Measurements from ENCODE around the gene SSB. TPM values are rescaled to one million over a fixed set of nuclear protein-coding genes. Genes with fewer than 3 reads are reported as not detected.
"Not testable (repeated sequence)": the region's sequence is repeated elsewhere in the genome, so short reads cannot be mapped to it uniquely, and the experiment has no call there.

SSB gene
- total RNA-seq, 1 donor from 2014 or later = 123 TPM

- Mint-ChIP-seq H3K27me3 (ENCODE audit: low read depth) (no peaks in the 10 kb centered on the region), H3K4me3 (no peak overlapping the region), H3K27ac (no peak overlapping the region), H3K9me3 (peaks cover 35% of the 10 kb centered on the region), H3K36me3 (peaks cover 37% of the 10 kb centered on the region), H3K4me1 (peaks cover 3% of the 10 kb centered on the region)
- no peak for DNase-seq (ENCODE audit: low spot score in 2 of 2, unreplicated experiment in 2 of 2)
- TF ChIP-seq CTCF (IDR thresholded peaks at IDR 0.05; ENCODE audit: unreplicated experiment) = no peak
Measured at GRCh38 chr2:169757778-169758177, 40.9 kb upstream of the SSB start.

GRCh38 chr2:169759987-169760386 lies 38.7 kb upstream of the SSB start:
- no peak for TF ChIP-seq CTCF (IDR thresholded peaks at IDR 0.05; ENCODE audit: unreplicated experiment)
- H3K4me3 Mint-ChIP-seq = no peak overlapping the region
- DNase-seq (ENCODE audit: low spot score in 2 of 2, unreplicated experiment in 2 of 2) = no peak
- H3K27me3 Mint-ChIP-seq (ENCODE audit: low read depth) = no peaks in the 10 kb centered on the region
- H3K4me1 Mint-ChIP-seq = peaks cover 3% of the 10 kb centered on the region
- H3K27ac Mint-ChIP-seq = no peak overlapping the region
- H3K9me3 Mint-ChIP-seq = peaks cover 40% of the 10 kb centered on the region
- H3K36me3 Mint-ChIP-seq = peaks cover 37% of the 10 kb centered on the region

- Mint-ChIP-seq H3K36me3 (peaks cover 31% of the 10 kb centered on the region), H3K9me3 (peaks cover 33% of the 10 kb centered on the region)
- not testable (repeated sequence) for H3K27ac Mint-ChIP-seq; H3K4me3 Mint-ChIP-seq; H3K27me3 Mint-ChIP-seq (ENCODE audit: low read depth); H3K4me1 Mint-ChIP-seq; DNase-seq (ENCODE audit: low spot score in 2 of 2, unreplicated experiment in 2 of 2)
Measured at GRCh38 chr2:169760798-169761197, 37.9 kb upstream of the SSB start.

- Mint-ChIP-seq H3K27me3 (ENCODE audit: low read depth) (no peaks in the 10 kb centered on the region), H3K4me3 (no peak overlapping the region), H3K9me3 (peaks cover 27% of the 10 kb centered on the region), H3K36me3 (peaks cover 26% of the 10 kb centered on the region), H3K27ac (no peak overlapping the region), H3K4me1 (peaks cover 7% of the 10 kb centered on the region)
- TF ChIP-seq CTCF (IDR thresholded peaks at IDR 0.05; ENCODE audit: unreplicated experiment) = no peak
- no peak for DNase-seq (ENCODE audit: low spot score in 2 of 2, unreplicated experiment in 2 of 2)
Measured at GRCh38 chr2:169761251-169761969, 37.3 kb upstream of the SSB start.

- peaks cover 26% of the 10 kb centered on the region for H3K36me3 Mint-ChIP-seq
- no peaks in the 10 kb centered on the region for H3K27me3 Mint-ChIP-seq (ENCODE audit: low read depth)
- no peak for DNase-seq (ENCODE audit: low spot score in 2 of 2, unreplicated experiment in 2 of 2)
- TF ChIP-seq CTCF (IDR thresholded peaks at IDR 0.05; ENCODE audit: unreplicated experiment) = no peak
- H3K4me1 Mint-ChIP-seq = peaks cover 7% of the 10 kb centered on the region
- H3K9me3 Mint-ChIP-seq = peaks cover 27% of the 10 kb centered on the region
- no peak overlapping the region for H3K27ac Mint-ChIP-seq
- no peak overlapping the region for H3K4me3 Mint-ChIP-seq
Measured at GRCh38 chr2:169761970-169762292, 36.7 kb upstream of the SSB start.

GRCh38 chr2:169765523-169765922 lies 33.1 kb upstream of the SSB start:
- TF ChIP-seq CTCF (IDR thresholded peaks at IDR 0.05; ENCODE audit: unreplicated experiment) = no peak
- H3K27ac Mint-ChIP-seq = peak overlapping the region; percentile 91
- peaks cover 19% of the 10 kb centered on the region for H3K36me3 Mint-ChIP-seq
- H3K4me3 Mint-ChIP-seq = no peak overlapping the region
- DNase-seq (ENCODE audit: low spot score in 2 of 2, unreplicated experiment in 2 of 2) = no peak
- H3K27me3 Mint-ChIP-seq (ENCODE audit: low read depth) = no peaks in the 10 kb centered on the region
- H3K4me1 Mint-ChIP-seq = peaks cover 7% of the 10 kb centered on the region
- peaks cover 17% of the 10 kb centered on the region for H3K9me3 Mint-ChIP-seq
